ENCODE measurements around the gene BAZ2B. TPM values are rescaled to one million over a fixed set of nuclear protein-coding genes. Genes with fewer than 3 reads are reported as not detected.

BAZ2B gene
- total RNA-seq, 2 donors from 2014 or later: 40.2 to 47.1 TPM

GRCh38 chr2:159449504-159450124 is 166.7 kb downstream of the BAZ2B start:
- no peak for TF ChIP-seq CTCF (IDR thresholded peaks at IDR 0.05)
- Histone ChIP-seq H3K4me1 (peaks cover 0 to 5% of the 10 kb centered on the region in 2 donors), H3K27me3 (no peaks in the 10 kb centered on the region), H3K36me3 (peaks cover 24% of the 10 kb centered on the region), H3K9me3 (no peaks in the 10 kb centered on the region), H3K4me3 (no peak overlapping the region), H3K27ac (no peak overlapping the region)
- DNase-seq (ENCODE audit: low spot score): no peak

GRCh38 chr2:159446817-159447216 is 169.5 kb downstream of the BAZ2B start:
- DNase-seq (ENCODE audit: low spot score): no peak
- Histone ChIP-seq H3K27me3 (no peaks in the 10 kb centered on the region), H3K4me1 (peaks cover 0 to 5% of the 10 kb centered on the region in 2 donors), H3K9me3 (no peaks in the 10 kb centered on the region), H3K36me3 (peaks cover 34% of the 10 kb centered on the region), H3K27ac (no peak overlapping the region), H3K4me3 (no peak overlapping the region)
- no peak for TF ChIP-seq CTCF (IDR thresholded peaks at IDR 0.05)

DNA sequence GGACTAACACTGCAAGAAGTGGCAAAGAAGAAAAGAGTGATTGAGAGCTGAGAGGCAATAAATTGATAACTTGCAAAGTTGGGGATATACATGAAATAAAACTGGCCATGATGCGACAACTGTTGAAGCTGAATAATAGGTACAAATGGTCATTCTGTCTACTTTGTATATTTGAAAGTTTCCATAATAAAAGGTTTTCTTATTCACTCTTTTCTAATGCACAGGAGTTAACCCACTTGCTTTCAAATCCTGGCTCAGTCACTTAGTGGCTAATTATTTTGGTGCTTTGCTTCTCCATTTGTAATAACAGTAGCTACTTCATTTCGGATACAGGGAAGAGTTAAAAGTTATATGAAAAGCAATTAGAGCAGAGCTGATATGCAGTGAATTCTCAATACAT is 170.1 kb downstream of the BAZ2B start:
- no peak overlapping the region for H3K27ac ChIP-seq
- TF ChIP-seq CTCF (IDR thresholded peaks at IDR 0.05): no peak
- peaks cover 34% of the 10 kb centered on the region for H3K36me3 ChIP-seq
- DNase-seq (ENCODE audit: low spot score): no peak
- no peaks in the 10 kb centered on the region for H3K27me3 ChIP-seq
- no peaks in the 10 kb centered on the region for H3K9me3 ChIP-seq
- H3K4me3 ChIP-seq: no peak overlapping the region
- peaks cover 0 to 9% of the 10 kb centered on the region in 2 donors for H3K4me1 ChIP-seq

DNA sequence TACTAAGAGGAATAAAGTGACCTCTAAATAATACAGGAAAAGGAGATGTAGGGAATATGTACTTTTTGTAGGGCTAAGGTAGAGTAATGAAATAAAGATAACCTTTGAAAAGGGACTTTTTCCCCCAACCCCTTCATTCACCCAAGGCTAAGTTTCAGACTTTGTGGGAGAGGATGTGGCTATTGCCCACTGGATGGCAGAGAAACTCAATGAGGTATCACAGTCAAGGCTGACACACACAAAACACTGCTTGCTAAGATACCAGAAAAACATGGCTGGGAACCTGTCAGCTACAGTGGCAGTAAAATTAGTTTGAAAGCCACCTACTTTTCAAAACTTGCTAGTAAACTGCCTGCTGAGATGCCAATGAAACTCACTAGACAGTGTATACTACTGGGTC is 171.0 kb downstream of the BAZ2B start:
- no peak for TF ChIP-seq CTCF (IDR thresholded peaks at IDR 0.05)
- Histone ChIP-seq H3K27ac (no peak overlapping the region), H3K27me3 (no peaks in the 10 kb centered on the region), H3K36me3 (peaks cover 34% of the 10 kb centered on the region), H3K4me3 (no peak overlapping the region), H3K4me1 (peaks cover 0 to 11% of the 10 kb centered on the region in 2 donors), H3K9me3 (no peaks in the 10 kb centered on the region)
- DNase-seq (ENCODE audit: low spot score): no peak

GRCh38 chr2:159444754-159445153 is 171.6 kb downstream of the BAZ2B start:
- Histone ChIP-seq H3K36me3 (peaks cover 34% of the 10 kb centered on the region), H3K9me3 (no peaks in the 10 kb centered on the region)
- no peak for TF ChIP-seq CTCF (IDR thresholded peaks at IDR 0.05)

More at GRCh38 chr2:159444754-159445153, 171.6 kb downstream of the BAZ2B start:
- peaks cover 0 to 11% of the 10 kb centered on the region in 2 donors for H3K4me1 ChIP-seq
- no peak overlapping the region for H3K4me3 ChIP-seq
- no peaks in the 10 kb centered on the region for H3K27me3 ChIP-seq
- H3K27ac ChIP-seq: no peak overlapping the region
- no peak for DNase-seq (ENCODE audit: low spot score)
